BJ (cell line): ENCODE results near the gene SACS. TPM values are rescaled to one million over a fixed set of nuclear protein-coding genes. Genes with fewer than 3 reads are reported as not detected.
A peak's percentile ranks its signal among the peaks of the same experiment; 100 is the strongest.

Experiments
- CTCF ChIA-PET: fragments of 350-600 bp; formaldehyde crosslinking; extraction: SDS; loops from one replicate; lab custom pipeline; 2021; ENCODE audit warnings: antibody characterized with exemption, inconsistent platforms; lab: Yijun Ruan, JAX
- POLR2A ChIA-PET: fragments of 300-600 bp; sonication (Branson Sonifier 250); formaldehyde crosslinking; extraction: SDS; loops from one replicate; lab custom pipeline; 2021; ENCODE audit warnings: antibody characterized with exemption; lab: Charles Lee
- DNase-seq: peaks from one replicate; pipeline ENCODE4 v3.0.0-alpha.2; 2011; ENCODE audit warnings: low read depth
- H3K27me3 ChIP-seq: 2 replicates; pipeline ENCODE4 v1.6.0; 2011; ENCODE audit warnings: low read length; ENCODE audit not compliant: control insufficient read depth, insufficient read depth
- H3K36me3 ChIP-seq: 2 replicates; pipeline ENCODE4 v1.5.1; 2011; ENCODE audit warnings: low read length; ENCODE audit not compliant: control insufficient read depth, insufficient read depth
- H3K4me3 ChIP-seq: 2 replicates; pipeline ENCODE4 v1.5.1; 2011; ENCODE audit warnings: low read depth, mild to moderate bottlenecking, control low read depth, low read length
- CTCF ChIP-seq: IDR thresholded peaks from 2 replicates; pipeline ENCODE4 v1.5.1; 2011; ENCODE audit warnings: low read depth, mild to moderate bottlenecking, control low read depth, inconsistent platforms, low read length, moderate library complexity; ENCODE audit not compliant: insufficient read depth
- polyA plus RNA-seq: library from polyadenylated mRNA; depleted of rRNA; stranded (reverse); fragments of >200 nt; gene quantifications from 2 replicates; pipeline ENCODE4 v1.2.3, GENCODE V29; 2011

SACS gene
- polyA plus RNA-seq, 1 experiment, result 23.1 TPM

GRCh38 chr13:23377579-23377978 lies 55.9 kb downstream of the SACS start:
- H3K36me3 ChIP-seq, result no peaks in the 10 kb centered on the region
- DNase-seq, result no peak
- ChIA-PET CTCF (interaction anchor here (0.6 to 0.7 kb wide), 2 partner anchors 92 to 576 kb away, joined by 3 read pairs; no protein-coding TSS in a partner anchor), POLR2A (no interaction called here)
- H3K4me3 ChIP-seq, result no peak overlapping the region
- no peak for TF ChIP-seq CTCF
- H3K27me3 ChIP-seq, result no peaks in the 10 kb centered on the region

GRCh38 chr13:23375001-23375971 lies 58.2 kb downstream of the SACS start:
- ChIA-PET POLR2A (interaction anchor here (0.6 to 0.7 kb wide), 5 partner anchors 13 to 1537 kb away, joined by 3 to 6 read pairs (median 3); partner anchors contain the start of gene SACS), CTCF (interaction anchor here (0.6 kb wide), 2 partner anchors 57 to 452 kb away, joined by 3 read pairs; no protein-coding TSS in a partner anchor)
- peak; percentile 73 for DNase-seq
- 0 out of 2 replicates have a peak, but pooled peaks have one; percentile 2 for TF ChIP-seq CTCF
- Histone ChIP-seq H3K36me3 (peaks cover 1% of the 10 kb centered on the region; the same call in 1 of the 2 replicates), H3K27me3 (no peaks in the 10 kb centered on the region), H3K4me3 (peak overlapping the region; percentile 78)

- TF ChIP-seq CTCF, result no peak
- ChIA-PET CTCF (interaction anchor here (1.0 kb wide), 1 partner anchor 12 kb away, joined by 3 read pairs; no protein-coding TSS in a partner anchor), POLR2A (no interaction called here)
- peaks cover 7% of the 10 kb centered on the region for H3K36me3 ChIP-seq
- no peaks in the 10 kb centered on the region for H3K27me3 ChIP-seq
- no peak for DNase-seq
- H3K4me3 ChIP-seq, result no peak overlapping the region
Observed at GRCh38 chr13:23372264-23372906, 61.1 kb downstream of the SACS start.

GRCh38 chr13:23367907-23368306 lies 65.6 kb downstream of the SACS start:
- Histone ChIP-seq H3K27me3 (no peaks in the 10 kb centered on the region), H3K36me3 (peaks cover 14% of the 10 kb centered on the region), H3K4me3 (no peak overlapping the region)
- POLR2A ChIA-PET, result no interaction called here
- DNase-seq, result no peak
- no peak for TF ChIP-seq CTCF
- CTCF ChIA-PET, result no interaction called here

GRCh38 chr13:23365652-23366051 lies 67.8 kb downstream of the SACS start:
- DNase-seq, result no peak
- Histone ChIP-seq H3K4me3 (no peak overlapping the region), H3K36me3 (peaks cover 15% of the 10 kb centered on the region), H3K27me3 (no peaks in the 10 kb centered on the region)
- ChIA-PET POLR2A (no interaction called here), CTCF (interaction anchor here (1.2 kb wide), 1 partner anchor 15 kb away, joined by 4 read pairs; no protein-coding TSS in a partner anchor)
- no peak for TF ChIP-seq CTCF
